Measurements from ENCODE around the gene ABRACL.
"Not testable (repeated sequence)": the region's sequence is repeated elsewhere in the genome, so short reads cannot be mapped to it uniquely, and the experiment has no call there.

- TF ChIP-seq CTCF, POLR2A (IDR thresholded peaks at IDR 0.05): not testable (repeated sequence)
Observed at GRCh38 chr6:138993410-138993809, 35.1 kb upstream of the ABRACL start.

Measured in right lobe of liver (tissue), 4 donors.